HG02759 (cell line): Measurements from ENCODE around the gene BMP5.
A peak's percentile ranks its signal among the peaks of the same experiment; 100 is the strongest.
"Not testable (repeated sequence)": the region's sequence is repeated elsewhere in the genome, so short reads cannot be mapped to it uniquely, and the experiment has no call there.

ENCODE experiments used
- ATAC-seq: cut with Tn5 transposase; IDR thresholded peaks from one replicate; pipeline ENCODE4 v1.9.1; 2021; ENCODE audit warnings: mild to moderate bottlenecking, moderate library complexity; ENCODE audit not compliant: unreplicated experiment

BMP5 gene

DNA sequence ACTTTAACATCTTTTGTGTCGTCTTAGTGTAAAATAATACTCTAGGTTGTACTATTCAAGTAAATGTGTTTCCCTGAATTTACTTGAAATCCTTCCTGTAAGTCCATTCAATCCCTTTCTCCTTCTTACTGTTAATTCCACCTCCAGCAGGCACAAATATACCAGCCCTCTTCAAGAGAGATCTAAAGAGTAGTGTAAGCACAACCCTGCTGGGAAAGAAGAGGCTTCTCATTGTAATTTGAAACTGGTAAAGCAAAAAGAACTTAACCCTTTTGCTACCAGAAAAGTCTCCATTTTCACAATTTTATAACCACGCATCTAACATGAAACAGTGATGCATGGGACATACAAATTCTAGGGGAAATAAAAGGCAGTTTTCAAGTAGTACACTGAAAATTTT, at the start of gene BMP5:
Gene BMP5 (minus strand): TSS at position 191 of the 400 bp plus-strand sequence. CDS start 725 bp downstream, outside the sequence.
- ATAC-seq, result no peak

DNA sequence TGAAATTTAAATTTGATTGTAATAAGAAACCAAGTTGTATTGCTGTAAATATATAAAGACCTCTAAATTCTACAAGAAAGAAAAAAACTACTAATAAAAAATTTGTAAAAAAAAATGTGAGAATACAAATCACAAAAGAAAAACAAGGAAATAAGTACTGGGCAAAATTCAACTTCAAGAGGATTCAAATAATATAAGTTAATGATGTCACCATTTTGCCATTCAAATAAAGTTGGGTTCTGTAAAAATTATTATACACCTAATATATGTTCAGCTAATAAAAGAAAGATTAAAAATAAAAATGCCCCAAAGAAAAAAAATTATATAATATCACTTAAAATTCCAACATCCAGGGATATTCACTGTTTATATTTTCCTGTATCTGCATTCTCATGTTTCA, 47.0 kb upstream of the BMP5 start:
- ATAC-seq, result no peak

DNA sequence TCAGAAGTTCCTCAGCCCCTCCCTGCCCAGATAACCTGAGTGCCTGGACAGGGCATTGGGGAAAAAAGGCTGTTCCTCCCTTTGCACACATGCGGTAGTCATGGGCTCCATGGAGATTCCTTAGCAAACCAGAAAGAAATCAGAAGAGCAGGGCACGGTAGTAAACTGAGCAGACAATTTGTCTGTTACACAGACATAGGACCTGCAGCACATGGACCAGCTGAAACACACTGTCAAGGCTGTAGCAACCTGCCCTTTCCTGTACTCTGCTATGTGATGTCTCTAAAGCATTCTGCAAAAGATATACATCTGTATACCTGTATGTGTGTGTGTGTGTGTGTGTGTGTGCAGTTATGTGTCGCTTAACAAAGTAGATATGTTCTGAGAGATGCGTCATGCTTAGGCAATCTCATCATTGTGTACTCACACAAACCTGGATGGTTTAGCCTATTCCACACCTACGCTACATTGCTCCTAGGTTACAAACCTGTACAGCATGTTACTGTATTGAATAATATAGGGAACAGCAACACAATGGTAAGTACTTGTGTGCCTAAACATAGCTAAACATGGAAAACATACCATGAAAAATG, 44.4 kb upstream of the BMP5 start:
- ATAC-seq, result no peak

DNA sequence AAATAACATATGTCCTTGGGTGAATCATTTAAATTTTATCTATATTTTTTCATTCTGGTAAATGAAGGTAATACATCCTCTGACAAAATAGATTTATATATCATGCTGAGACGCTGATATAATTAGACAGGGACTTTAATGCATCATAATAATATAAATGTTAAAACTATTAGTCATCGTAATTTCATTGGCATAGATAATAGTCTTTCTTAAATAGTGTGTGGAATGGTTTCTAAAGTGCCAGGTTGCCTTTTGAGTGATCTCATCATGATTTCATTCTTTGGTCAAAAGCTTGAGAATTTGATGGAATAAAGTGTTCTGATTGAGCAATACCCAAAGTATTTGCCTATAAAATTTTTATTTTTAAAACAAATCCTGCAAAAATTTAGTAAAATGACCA, 43.2 kb upstream of the BMP5 start:
- no peak for ATAC-seq

DNA sequence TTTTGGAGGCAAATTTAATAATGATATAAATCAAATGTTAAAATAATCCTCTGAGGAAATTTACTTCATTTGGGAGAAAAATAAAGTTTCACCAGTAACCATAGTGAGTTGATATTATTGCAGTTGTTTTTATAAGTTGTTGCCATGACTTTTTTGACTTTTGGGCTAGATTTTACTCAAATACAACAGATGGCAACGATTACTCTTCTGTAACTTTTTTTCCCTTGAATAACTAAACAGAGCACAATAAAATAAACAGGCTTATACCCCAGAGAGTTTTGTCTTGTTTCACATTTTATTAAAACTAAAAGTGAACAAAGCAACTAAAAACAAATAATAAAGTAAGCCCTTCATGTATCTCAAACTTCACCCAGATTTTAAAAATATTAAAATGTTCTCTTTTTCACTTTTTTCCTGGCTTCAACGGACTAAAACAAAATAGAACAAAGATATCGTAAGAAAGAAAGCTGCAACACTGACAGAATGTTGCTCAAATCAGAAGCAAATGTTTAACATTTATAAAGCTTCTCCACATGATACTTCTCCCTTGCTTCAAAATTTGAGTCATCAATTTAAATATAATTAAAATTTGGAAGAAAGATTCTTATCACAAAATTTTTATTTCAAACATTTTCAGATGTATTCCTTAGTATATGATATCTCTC, 42.5 kb upstream of the BMP5 start:
- no peak for ATAC-seq

DNA sequence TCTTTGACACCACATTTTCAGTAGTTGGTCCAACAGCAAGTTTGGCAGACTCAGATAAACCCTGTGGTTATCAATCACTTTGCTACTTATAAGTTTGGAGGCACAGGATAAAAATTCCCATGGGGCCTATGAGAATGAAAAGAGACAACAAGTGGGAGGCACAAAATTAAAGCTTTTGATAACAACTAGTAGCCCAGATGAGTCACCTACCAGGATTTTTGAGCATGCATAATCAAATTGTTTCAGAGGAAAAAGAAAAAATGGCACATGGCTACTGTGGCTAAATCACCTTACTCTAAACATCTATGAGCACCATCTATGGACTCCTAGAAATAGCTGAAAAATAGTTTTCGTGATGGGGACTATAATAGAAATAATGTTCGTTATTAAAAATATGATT, 40.8 kb upstream of the BMP5 start:
- ATAC-seq, result no peak

DNA sequence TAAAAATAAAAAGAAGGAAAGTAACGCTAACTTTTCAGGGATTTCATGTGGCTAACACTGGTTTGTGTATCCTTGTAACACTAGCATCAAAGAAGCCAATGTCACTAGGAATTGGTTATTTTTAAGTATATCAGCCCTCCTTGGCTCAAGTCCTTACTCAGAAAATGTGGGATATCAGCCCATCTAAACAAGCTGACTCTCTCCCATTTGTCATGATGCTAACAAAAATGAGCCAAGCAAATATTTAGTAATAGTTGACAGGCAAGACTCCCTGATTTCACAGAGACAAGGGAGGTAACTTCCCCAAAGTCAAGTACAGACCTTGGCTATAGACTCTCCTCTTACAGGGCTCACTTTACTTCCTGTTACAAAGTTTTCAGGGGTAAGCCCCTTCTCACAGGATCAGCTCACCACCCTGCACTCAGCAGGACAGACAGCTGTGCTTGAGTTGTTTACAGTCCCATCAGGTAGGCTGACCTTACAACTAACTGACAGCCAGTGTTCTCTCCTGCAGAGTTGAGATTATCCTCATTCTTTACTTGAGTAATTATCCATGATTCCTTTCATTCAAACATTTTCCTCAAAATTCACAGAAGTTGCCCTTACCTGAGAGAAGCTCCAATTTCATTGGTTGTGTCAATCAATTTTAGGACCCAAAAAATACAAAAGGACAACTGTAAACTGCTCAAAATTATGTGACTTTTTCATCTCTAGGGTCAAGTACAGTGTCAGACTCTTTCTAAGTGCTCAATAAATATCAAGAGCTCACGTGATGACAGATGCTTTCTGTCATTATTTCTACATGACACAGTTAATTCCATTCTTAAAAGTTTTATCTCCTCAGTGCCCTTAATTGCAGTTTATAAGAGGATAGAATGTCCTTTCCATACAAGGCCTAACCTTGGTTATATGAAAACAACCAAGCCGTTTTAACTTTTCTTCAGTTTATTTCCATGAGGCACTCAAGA, 38.1 kb upstream of the BMP5 start:
- ATAC-seq, result peak; percentile 83

DNA sequence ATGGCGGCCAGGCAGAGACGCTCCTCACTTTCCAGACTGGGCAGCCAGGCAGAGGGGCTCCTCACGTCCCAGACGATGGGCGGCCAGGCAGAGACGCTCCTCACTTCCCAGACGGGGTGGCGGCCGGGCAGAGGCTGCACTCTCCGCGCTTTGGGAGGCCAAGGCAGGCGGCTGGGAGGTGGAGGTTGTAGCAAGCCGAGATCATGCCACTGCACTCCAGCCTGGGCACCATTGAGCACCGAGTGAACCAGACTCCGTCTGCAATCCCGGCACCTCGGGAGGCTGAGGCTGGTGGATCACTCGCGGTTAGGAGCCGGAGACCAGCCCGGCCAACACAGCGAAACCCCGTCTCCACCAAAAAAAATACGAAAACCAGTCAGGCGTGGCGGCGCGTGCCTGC, 35.1 kb upstream of the BMP5 start:
- not testable (repeated sequence) for ATAC-seq

DNA sequence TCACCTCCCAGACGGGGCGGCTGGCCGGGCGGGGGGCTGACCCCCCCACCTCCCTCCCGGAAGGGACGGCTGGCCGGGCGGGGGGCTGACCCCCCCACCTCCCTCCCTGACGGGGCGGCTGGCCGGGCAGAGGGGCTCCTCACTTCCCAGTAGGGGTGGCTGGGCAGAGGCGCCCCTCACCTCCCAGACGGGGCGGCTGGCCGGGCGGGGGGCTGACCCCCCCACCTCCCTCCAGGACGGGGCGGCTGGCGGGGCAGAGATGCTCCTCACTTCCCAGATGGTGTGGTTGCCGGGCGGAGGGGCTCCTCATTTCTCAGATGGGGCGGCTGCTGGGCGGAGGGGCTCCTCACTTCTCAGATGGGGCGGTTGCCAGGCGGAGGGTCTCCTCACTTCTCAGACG, 34.5 kb upstream of the BMP5 start:
- ATAC-seq, result not testable (repeated sequence)

DNA sequence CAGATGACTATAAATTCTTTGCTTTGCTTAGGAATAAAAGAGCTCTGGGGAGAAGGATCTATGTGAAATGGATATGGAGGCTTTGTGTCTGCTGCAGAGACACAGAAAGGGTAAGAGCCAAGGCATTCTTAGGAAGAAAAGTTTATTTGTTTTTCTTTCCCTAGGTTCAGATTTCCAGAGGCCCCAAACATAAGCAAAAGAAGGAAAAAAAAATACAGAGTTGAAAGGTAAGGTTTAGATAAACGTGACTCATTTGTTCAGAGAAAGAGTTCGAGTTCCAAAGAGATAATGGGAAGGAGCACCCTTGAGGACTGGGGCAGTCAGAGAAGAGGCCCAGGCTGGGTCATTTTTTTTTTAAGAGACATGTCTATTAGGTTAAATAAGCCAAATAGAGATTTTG, 27.4 kb upstream of the BMP5 start:
- ATAC-seq, result no peak

DNA sequence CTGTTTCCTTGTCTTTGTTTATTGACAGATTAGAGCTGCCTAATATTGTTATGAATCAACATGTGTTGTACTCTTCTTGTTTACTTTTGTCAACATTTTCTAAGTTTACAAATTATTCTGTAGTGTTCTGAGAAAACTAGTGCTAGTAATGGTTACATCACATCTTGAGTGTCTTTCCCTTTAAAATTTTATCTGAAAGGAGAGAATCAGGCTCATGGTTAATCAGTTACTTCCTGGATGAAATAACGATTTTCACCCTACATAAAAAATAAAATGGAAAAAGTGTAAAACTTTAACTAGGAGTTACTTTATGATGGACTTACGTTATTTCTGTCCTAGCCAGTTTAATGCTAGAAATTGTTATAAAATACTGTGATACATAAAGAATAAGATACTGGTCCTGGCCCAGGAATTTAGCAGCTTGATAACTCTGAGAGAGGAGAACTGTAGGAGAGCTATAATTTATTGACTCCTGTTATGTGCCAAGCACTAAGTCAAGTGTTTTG, 26.4 kb upstream of the BMP5 start:
- ATAC-seq, result no peak

DNA sequence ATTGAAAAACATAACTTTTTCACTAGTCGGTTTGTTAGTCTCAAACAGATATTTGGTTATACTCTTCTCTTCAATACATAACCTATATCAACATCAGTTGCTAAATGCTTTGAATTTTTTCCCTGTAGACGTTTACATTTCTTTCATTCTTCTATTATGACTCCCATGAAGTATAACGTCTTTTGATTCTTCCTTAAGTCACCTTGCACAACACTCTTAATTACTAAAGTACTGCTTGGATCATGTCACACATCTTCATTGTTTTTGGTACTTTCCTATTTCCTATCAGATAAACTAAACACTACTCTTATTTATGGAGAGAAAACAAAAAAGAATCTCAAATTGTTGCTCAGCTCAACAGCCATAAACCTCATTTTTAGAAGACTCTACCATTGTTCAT, 23.0 kb upstream of the BMP5 start:
- no peak for ATAC-seq

DNA sequence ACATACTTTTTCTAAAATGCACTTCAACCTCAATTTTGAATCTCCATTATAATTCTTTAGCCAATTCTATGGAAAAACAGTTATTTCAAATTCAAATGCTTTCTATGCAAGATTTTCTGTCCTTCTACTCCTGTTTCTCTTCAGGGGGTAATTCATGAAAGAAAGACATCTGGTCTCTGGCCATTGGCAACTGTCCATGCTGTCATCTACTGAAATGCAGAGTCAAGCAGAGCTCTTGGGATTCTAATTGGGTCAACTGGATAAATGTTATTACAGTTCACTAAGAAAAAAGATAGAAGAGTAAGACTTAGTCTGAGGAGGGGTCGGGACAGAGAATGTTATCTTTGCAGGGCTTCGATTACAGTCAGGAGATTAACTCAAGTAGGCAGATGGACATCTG, 22.0 kb upstream of the BMP5 start:
- no peak for ATAC-seq

DNA sequence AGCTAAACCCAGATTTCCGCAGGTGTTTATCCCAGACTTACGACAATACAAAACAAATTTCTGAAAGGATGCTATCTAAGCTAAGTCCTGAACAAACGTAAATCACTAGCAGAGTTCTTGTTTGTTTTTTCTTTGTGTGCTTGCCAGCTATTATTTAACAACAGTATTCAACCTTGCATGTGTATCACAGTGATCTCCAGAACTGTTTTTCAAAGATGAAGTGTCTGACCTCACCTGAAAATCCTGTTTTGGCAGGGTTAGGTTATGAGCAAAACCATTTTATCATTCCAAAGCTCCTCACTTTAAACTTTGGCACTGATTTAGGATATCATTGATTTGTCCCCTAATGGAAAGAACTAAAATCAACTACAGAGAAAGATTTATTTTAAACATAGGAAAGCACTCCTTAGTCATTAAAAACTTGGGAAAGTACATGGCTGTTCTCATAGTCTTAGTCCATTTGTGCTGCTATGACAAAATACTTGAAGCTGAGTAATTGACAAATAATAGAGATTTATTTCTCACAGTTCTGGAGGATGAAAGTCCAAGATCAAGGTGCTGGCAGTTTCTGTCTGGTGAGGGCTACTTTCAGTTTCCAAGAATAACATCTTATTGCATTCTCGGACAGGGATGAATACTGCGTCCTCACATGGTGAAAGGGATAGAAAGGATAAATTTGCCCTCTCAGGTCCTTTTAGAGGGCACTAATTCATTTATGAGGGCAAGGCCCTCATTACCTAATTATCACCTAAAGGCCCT, 20.8 kb upstream of the BMP5 start:
- no peak for ATAC-seq

DNA sequence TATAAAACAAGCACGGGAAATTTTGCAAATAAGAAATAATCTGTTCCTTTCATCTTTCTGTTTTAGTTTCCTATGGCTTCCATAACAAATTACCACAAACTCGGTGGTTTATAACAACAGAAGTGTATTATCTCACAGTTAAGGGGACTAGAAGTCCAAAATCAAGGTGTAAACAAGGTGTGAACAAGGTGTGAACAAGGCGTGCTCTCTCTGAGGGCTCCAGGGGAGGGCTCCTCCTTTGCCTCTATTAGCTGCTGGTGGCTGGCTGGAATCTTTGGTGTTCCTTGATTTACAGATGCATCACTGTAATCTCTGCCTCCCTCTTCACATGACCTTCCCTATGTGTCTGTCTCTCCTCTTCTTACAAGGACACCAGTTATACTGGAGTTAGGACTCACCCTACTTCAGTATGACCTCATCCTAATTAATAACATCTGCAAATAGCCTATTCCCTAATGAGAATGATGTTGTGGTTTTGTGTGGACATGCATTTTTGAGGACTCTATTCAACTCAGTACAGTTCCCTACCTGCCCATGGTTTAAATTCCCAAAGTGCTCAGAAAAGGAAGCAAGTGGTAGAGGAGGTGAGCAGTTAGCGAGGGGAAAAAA, 17.5 kb upstream of the BMP5 start:
- ATAC-seq, result no peak

DNA sequence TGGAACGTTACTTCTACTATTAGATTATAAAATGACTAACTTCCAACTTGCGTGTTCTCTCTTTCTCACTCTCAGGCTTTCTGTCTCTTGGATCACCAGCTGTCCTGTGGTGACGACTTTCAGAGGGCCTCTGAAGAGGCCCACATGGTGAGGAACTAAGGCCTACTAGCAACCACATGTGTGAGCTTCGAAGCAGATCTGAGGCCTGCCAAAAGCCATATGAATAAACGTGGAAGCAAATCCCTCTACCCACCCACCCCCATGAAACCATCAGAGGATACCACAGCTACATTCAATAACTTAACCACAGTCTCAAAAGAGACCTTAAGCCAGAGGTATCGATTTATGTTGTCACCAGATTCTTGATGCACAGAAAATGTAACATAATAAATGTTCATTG, 13.5 kb upstream of the BMP5 start:
- ATAC-seq, result no peak

DNA sequence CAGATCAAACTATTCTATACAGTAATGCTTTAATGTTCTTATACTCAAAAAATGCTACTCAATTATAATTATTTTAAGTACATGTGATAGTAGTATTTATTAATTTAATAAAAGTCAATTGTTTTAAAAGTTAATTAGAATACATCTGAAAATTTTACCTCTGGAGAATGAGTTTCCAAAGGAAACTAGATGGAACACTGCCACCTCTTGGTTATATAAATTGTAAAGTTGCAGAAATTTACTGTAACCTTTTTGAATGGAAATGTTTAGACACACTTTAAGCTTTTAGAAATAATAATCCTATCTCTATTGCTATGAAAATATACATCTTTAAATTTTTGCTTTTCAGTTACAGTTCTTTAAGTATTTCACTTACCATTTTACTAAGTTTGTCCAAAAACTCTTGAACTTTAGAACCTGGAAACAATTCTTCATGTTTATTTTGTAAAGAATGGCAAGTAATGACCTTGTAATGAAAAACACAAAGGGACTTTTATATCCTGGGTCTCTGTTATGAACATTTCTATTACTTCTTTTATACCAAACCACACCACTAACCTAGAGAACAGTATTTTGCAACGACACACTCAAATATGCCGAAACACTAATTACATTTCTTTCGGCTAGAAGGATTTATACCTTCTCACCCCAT, 10.9 kb upstream of the BMP5 start:
- no peak for ATAC-seq

DNA sequence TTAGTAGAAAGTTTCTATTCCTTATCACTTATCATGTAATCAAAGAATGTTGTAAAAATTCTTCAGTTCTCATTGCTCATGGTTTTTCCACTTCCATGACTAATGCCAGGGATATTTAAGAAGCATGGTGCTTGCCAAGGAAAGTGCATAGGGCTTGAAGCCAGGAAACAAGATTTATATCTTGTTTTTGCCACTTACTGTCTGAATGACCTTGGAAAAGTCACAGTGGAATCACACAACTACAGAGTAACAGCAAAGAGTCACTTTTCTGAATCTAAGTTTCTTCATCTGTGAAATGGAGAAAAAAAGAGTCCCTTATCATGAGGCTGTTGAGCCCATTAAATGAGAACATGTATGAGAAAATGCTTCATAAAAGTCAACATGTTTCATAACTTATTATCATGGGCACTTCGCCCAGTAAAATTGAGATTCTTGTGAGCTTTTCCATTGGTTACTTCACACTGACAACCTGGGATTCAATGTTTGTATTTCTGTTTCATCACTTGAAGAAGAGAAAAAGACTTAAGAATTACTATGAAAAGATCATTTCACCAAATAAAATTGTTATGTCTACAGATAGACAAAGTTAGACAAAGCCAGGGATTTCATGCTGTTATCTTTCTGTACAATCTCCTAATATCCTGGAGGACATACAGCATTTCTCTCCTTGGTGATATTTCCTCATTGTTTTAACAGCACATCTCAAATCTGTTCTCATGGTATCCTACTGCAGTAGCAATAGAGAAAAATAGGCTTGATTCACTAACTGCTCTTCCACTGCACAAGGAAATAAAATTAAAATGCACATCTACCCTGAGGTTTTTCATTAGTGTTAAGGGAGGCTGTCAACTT, 7.6 kb upstream of the BMP5 start:
- no peak for ATAC-seq

DNA sequence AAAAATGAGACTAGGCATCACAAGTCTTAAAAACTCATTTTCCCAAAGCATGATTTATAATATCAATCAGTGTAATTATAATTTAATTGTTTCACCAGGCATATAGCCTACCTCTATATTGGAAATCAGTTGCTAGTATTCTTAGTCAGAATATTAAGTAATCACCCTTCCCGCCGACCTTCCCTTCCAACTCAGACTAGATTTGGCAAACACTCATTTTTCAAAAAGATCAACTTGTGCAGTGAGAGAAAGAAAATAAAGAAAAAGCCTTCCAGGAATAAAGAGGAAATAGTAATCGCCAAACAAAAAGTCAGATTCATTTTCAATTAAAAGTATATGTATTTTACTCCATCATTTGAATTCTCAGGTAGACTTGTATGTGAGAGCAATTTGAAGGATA, 1.9 kb upstream of the BMP5 start:
- ATAC-seq, result no peak
